Calu3 (cell line): ENCODE measurements around the gene CCDC71L. TPM values are rescaled to one million over a fixed set of nuclear protein-coding genes. Genes with fewer than 3 reads are reported as not detected.
A peak's percentile ranks its signal among the peaks of the same experiment; 100 is the strongest.
"Not testable (repeated sequence)": the region's sequence is repeated elsewhere in the genome, so short reads cannot be mapped to it uniquely, and the experiment has no call there.

ENCODE experiments used
- Bru-seq: library from RNA; stranded (reverse); fragments of 400-500 nt; gene quantifications from one replicate; lab custom pipeline; 2021; lab: Mats Ljungman, UMichigan
- BruChase-seq, 2 experiments: library from RNA; stranded (reverse); fragments of 400-500 nt; gene quantifications; one replicate each; lab custom pipeline; 2021; lab: Mats Ljungman, UMichigan
- BruUV-seq: library from RNA; stranded (reverse); fragments of 400-500 nt; replicated peaks from 2 replicates; lab custom pipeline; 2021; lab: Mats Ljungman, UMichigan
- CTCF ChIA-PET: fragments of 300-600 bp; sonication (Branson Sonifier 250); formaldehyde crosslinking; loops from one replicate; lab custom pipeline; 2022; ENCODE audit warnings: antibody characterized with exemption; lab: Charles Lee
- DNase-seq: peaks from one replicate; pipeline ENCODE4 v3.0.0; 2022
- H3K27ac Mint-ChIP-seq: one replicate; pipeline ENCODE4 v1.8.0; 2022; ENCODE audit warnings: mixed read lengths; ENCODE audit not compliant: unreplicated experiment
- H3K27me3 Mint-ChIP-seq: one replicate; pipeline ENCODE4 v1.8.0; 2022; ENCODE audit warnings: mixed read lengths; ENCODE audit not compliant: unreplicated experiment
- H3K36me3 Mint-ChIP-seq: one replicate; pipeline ENCODE4 v1.8.0; 2022; ENCODE audit warnings: mild to moderate bottlenecking, moderate library complexity, mixed read lengths; ENCODE audit not compliant: insufficient read depth, unreplicated experiment
- H3K4me1 Mint-ChIP-seq: one replicate; pipeline ENCODE4 v1.8.0; 2022; ENCODE audit warnings: mild to moderate bottlenecking, low read depth, mixed read lengths; ENCODE audit not compliant: unreplicated experiment
- H3K4me3 Mint-ChIP-seq: one replicate; pipeline ENCODE4 v1.8.0; 2022; ENCODE audit warnings: mild to moderate bottlenecking, low read depth, moderate library complexity, mixed read lengths; ENCODE audit not compliant: unreplicated experiment
- H3K9me3 Mint-ChIP-seq: one replicate; pipeline ENCODE4 v1.8.0; 2022; ENCODE audit warnings: low read depth, mixed read lengths; ENCODE audit not compliant: unreplicated experiment
- intact Hi-C: fragments of 100-400 bp; cut with micrococcal nuclease; formaldehyde crosslinking; loops from one replicate; pipeline ENCODE4 v1.10.0; 2022; ENCODE audit not compliant: unreplicated experiment
- long read RNA-seq: library from polyadenylated mRNA; stranded (forward); transcript quantifications from one replicate; pipeline ENCODE4 v2.0.0, GENCODE V29; 2022
- total RNA-seq: library from RNA; stranded (reverse); gene quantifications from 2 replicates; pipeline ENCODE4 v1.2.3, GENCODE V29; 2022
- TF ChIP-seq, protein P1 (sequence below): fragments of 200-600 bp; IDR thresholded peaks from one replicate; pipeline ENCODE4 v1.8.0; 2022; ENCODE audit warnings: antibody characterized with exemption; ENCODE audit not compliant: unreplicated experiment

The CCDC71L gene
- total RNA-seq (28.1 and 30.9 TPM in 2 replicates), Bru-seq, nascent RNA (percentile 80 among the genes with signal in this experiment), BruChase-seq, experiment 1, labeled RNA remaining after a 6-hour chase (percentile 69 among the genes with signal in this experiment), BruChase-seq, experiment 2, labeled RNA remaining after a 2-hour chase (percentile 91 among the genes with signal in this experiment)
- long read RNA-seq, full-length matches to known transcripts, result 27 of 27 reads
- long read RNA-seq, partial matches to known transcripts, result 0 of 27 reads
- long read RNA-seq, other reads (novel, unspliced or antisense), result 0 of 27 reads

DNA sequence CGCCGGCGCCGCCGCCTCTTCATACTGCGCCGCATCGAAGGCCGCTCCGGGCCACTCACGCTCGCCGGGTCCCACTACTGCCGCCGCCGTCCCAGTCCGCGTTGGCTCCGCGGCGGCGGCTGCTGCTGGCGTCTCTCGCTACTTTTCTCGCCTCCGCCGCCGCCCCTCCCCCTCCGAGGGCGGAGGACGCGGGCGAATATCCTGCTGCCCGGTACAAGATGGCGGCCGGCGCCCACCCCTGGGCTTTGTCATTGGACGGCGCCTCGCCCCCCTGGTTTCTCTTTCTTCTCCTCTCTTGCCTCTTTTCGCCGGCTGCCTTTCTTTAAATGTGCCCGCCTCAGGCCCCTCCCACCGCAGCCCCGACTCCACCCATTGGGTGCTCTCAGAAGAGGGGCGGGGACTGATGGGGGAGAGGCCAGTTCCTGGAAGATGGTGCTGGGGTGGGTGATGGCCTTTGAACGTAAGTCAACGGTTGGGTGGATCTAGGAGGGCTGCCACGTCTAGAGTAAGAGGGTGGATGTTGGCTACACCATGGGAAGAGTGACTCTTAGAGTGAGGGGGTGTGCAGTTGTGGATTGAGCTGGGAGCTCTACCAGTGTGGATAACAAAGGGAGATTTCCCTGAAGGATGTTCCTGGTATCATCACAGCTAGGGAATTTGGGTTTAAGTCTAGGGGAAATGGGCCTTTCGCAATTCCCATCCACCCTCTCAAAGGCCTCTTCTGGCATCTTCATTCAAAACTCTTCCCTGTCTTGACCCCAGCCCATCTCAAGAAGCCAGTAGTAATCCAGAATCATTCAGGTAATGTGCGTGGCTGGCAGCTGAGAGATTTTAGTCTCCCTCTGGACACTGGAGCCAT, at the start of gene CCDC71L:
Gene CCDC71L (minus strand): TSS at position 297 of the 859 bp plus-strand sequence. CDS start 262 bp downstream, at position 35.
- no peaks in the 10 kb centered on the region for H3K9me3 Mint-ChIP-seq
- BruUV-seq, result TSS peak; percentile 71

DNA sequence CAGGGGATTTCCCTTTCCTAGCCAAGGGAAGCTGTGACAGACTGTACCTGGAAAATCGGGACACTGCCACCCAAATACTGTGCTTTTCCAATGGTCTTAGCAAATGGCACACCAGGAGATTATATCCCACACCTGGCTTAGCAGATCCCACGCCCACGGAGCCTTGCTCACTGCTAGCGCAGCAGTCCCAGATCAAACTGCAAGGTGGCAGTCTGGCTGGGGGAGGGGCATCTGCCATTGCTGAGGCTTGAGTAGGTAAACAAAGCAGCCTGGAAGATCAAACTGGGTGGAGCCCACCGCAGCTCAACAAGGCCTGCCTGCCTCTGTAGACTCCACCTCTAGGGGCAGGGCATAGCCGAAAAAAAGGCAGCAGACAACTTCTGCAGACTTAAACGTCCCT, 48.6 kb upstream of the CCDC71L start:
- intact Hi-C loops, H3K9me3 Mint-ChIP-seq, H3K4me3 Mint-ChIP-seq, CTCF ChIA-PET, H3K4me1 Mint-ChIP-seq, H3K36me3 Mint-ChIP-seq, DNase-seq, BruUV-seq, H3K27me3 Mint-ChIP-seq, H3K27ac Mint-ChIP-seq: not testable (repeated sequence)

More for the DNA sequence above, at the start of gene CCDC71L:
- CTCF ChIA-PET, result interaction anchor here (1.0 to 5.3 kb wide), 6 partner anchors 50 to 484 kb away, joined by 3 to 46 read pairs (median 8); no protein-coding TSS in a partner anchor
- TF ChIP-seq, protein P1, sequence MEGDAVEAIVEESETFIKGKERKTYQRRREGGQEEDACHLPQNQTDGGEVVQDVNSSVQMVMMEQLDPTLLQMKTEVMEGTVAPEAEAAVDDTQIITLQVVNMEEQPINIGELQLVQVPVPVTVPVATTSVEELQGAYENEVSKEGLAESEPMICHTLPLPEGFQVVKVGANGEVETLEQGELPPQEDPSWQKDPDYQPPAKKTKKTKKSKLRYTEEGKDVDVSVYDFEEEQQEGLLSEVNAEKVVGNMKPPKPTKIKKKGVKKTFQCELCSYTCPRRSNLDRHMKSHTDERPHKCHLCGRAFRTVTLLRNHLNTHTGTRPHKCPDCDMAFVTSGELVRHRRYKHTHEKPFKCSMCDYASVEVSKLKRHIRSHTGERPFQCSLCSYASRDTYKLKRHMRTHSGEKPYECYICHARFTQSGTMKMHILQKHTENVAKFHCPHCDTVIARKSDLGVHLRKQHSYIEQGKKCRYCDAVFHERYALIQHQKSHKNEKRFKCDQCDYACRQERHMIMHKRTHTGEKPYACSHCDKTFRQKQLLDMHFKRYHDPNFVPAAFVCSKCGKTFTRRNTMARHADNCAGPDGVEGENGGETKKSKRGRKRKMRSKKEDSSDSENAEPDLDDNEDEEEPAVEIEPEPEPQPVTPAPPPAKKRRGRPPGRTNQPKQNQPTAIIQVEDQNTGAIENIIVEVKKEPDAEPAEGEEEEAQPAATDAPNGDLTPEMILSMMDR, result no peak
- Mint-ChIP-seq H3K4me1 (peaks cover 3% of the 10 kb centered on the region), H3K4me3 (peak within 1 kb of the TSS; percentile 75), H3K27me3 (no peaks in the 10 kb centered on the region), H3K27ac (peak within 1 kb of the TSS; percentile 93), H3K36me3 (peaks cover 31% of the 10 kb centered on the region)
- DNase-seq, result peak; percentile 95
- intact Hi-C loops, result loop anchor here (1.0 to 5.0 kb wide), 3 partner anchors 75 to 484 kb away; no protein-coding TSS in a partner anchor

DNA sequence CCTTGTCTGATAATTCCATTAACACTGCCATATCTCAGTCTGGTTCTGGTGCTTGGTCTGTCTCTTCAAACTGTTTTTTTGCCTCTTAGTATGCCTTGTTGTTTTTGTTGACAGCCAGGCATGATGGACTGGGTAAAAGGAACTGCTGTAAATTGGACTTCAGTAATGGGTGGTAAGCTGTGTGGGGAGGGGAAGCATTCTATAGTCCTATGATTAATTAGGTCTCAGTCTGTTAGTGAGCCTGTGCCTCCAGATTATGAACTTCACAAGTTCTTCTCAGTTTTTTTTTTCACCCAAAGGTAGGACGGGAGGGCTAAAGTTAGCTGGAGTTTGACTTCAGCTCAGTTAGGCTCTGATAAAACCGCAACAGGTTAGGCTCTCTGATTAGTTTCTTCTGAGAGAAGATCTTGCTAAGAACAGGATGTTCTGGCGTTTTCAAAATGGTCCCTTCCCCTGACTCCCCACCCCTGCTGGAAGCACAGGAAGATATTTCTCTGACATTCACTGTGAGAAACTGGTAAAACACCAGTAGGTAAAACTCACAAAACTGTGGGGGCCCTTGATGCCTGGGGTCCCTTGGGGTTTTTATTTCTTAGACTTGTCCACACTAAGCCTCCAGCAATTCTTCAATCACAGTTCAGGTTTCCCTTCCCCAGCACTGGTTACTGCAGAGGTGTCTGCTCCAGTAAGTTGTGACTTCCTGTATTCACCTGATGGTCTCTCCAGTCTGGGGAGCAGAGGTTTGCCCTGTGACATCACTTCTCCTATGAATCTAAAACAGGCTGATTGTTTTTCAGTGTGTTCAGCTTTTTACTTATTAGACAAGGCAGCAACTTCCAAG, 43.3 kb upstream of the CCDC71L start:
- TF ChIP-seq, protein P1, result no peak
- no peak for DNase-seq
- H3K4me3 Mint-ChIP-seq, result no peak overlapping the region
- H3K4me1 Mint-ChIP-seq, result no peaks in the 10 kb centered on the region
- H3K27ac Mint-ChIP-seq, result no peak overlapping the region
- no TSS peak for BruUV-seq
- no peaks in the 10 kb centered on the region for H3K9me3 Mint-ChIP-seq
- CTCF ChIA-PET, result no interaction called here
- intact Hi-C loops, result no loop called here
- H3K36me3 Mint-ChIP-seq, result no peaks in the 10 kb centered on the region
- no peaks in the 10 kb centered on the region for H3K27me3 Mint-ChIP-seq

DNA sequence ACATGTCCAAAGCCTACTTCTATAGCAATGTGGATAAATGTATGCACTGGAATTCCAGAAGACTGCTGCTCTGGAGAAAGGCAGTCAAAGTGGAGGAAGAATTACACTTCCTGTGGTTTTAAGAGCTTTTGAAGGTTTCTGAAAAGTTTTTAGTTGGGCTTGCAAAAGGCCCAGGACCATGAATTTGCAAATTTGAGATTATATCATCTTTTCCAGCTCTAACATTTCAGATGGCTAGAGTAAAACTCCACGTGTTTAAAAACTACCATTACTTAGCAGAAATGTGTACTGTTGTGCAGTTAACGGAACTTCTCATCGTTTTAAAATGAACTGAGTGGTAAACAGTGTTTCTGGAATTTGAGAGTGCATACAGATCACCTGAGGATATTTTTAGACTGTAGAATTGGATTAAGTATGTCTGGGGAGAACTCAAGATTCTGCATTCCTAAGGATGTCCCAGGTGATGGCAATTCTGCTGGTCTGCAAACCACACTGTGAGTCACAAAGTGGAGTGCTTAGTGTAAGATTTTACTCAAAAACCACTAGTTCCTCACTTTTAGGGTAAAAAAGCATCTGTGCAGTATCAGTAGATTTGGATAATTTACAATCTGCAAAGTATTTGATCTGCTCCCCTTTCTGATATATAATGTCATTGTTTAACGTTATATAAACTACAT, 32.9 kb upstream of the CCDC71L start:
- no peak for DNase-seq
- Mint-ChIP-seq H3K4me3 (no peak overlapping the region), H3K9me3 (no peaks in the 10 kb centered on the region), H3K4me1 (no peaks in the 10 kb centered on the region), H3K27me3 (no peaks in the 10 kb centered on the region), H3K36me3 (no peaks in the 10 kb centered on the region), H3K27ac (no peak overlapping the region)
- TF ChIP-seq, protein P1, result no peak
- intact Hi-C loops, result no loop called here
- BruUV-seq, result no TSS peak
- CTCF ChIA-PET, result no interaction called here
